Smooth muscle cell (in vitro differentiated cells): ENCODE results near the gene C19orf81. TPM values are rescaled to one million over a fixed set of nuclear protein-coding genes. Genes with fewer than 3 reads are reported as not detected.

Experiments
- DNase-seq: peaks from one replicate; lab custom pipeline; 2025; ENCODE audit not compliant: unreplicated experiment; lab: John Stamatoyannopoulos, UW
- H2AFZ ChIP-seq: fragments of 200-600 bp; sonication (generic); 2 replicates; pipeline ENCODE4 v1.6.0; 2016; ENCODE audit warnings: antibody characterized with exemption, low read depth, mild to moderate bottlenecking
- H3F3A ChIP-seq: fragments of 200-600 bp; sonication (generic); 2 replicates; pipeline ENCODE4 v1.6.0; 2017; ENCODE audit warnings: antibody characterized with exemption, low read depth
- H3K27ac ChIP-seq: fragments of 200-600 bp; sonication (generic); 2 replicates; pipeline ENCODE4 v1.5.1; 2016; ENCODE audit warnings: low read depth, mild to moderate bottlenecking
- H3K27me3 ChIP-seq: fragments of 200-600 bp; sonication (generic); 2 replicates; pipeline ENCODE4 v1.6.1; 2016; ENCODE audit warnings: low read depth, mild to moderate bottlenecking
- H3K36me3 ChIP-seq: fragments of 200-600 bp; sonication (generic); 2 replicates; pipeline ENCODE4 v1.5.1; 2016; ENCODE audit warnings: low read depth
- H3K4me1 ChIP-seq: fragments of 200-600 bp; sonication (generic); 2 replicates; pipeline ENCODE4 v1.5.1; 2016; ENCODE audit warnings: low read depth
- H3K4me2 ChIP-seq: fragments of 200-600 bp; sonication (generic); 2 replicates; pipeline ENCODE4 v1.6.0; 2016; ENCODE audit warnings: mild to moderate bottlenecking
- H3K4me3 ChIP-seq: fragments of 200-600 bp; sonication (generic); 2 replicates; pipeline ENCODE4 v1.5.1; 2016; ENCODE audit warnings: mild to moderate bottlenecking
- H3K79me2 ChIP-seq: fragments of 200-600 bp; sonication (generic); 2 replicates; pipeline ENCODE4 v1.6.0; 2016; ENCODE audit warnings: low read depth, mild to moderate bottlenecking
- H3K9ac ChIP-seq: fragments of 200-600 bp; sonication (generic); 2 replicates; pipeline ENCODE4 v1.6.0; 2016; ENCODE audit warnings: low read depth
- H3K9me3 ChIP-seq: fragments of 200-600 bp; sonication (generic); replicated peaks from 2 replicates; pipeline ENCODE4 v1.5.1; 2016; ENCODE audit warnings: low read depth
- H4K20me1 ChIP-seq: fragments of 200-600 bp; sonication (generic); 2 replicates; pipeline ENCODE4 v1.6.0; 2016; ENCODE audit warnings: low read depth
- CTCF ChIP-seq: fragments of 200-600 bp; sonication (generic); IDR thresholded peaks from 2 replicates; pipeline ENCODE4 v1.5.1; 2017; ENCODE audit warnings: borderline replicate concordance, mild to moderate bottlenecking, antibody characterized with exemption; ENCODE audit not compliant: insufficient read depth, poor library complexity, severe bottlenecking
- WGBS: methylation state at CpG from one replicate; pipeline ENCODE4 v1.1.7; 2016; ENCODE audit warnings: low lambda C conversion rate; 5-methylcytosine and 5-hydroxymethylcytosine counted together
- polyA plus RNA-seq: library from polyadenylated mRNA; unstranded; fragments of >200 nt; fragmentation: Nextera tagmentation; extraction: Ambion mirVana; gene quantifications from 2 replicates; pipeline ENCODE4 v1.2.1, GENCODE V29; 2016
- total RNA-seq: library from RNA; depleted of rRNA; stranded (reverse); fragments of >200 nt; gene quantifications from 2 replicates; pipeline ENCODE4 v1.2.3, GENCODE V29; 2014

Gene C19orf81
- total and polyA plus RNA-seq, 2 experiments from 2014 or later = 1.7 to 13.5 TPM

GRCh38 chr19:50667759-50668231, 18.6 kb downstream of the C19orf81 start:
- Histone ChIP-seq H3K79me2 (no peaks in the 10 kb centered on the region), H3K9me3 (no peaks in the 10 kb centered on the region), H3K36me3 (no peaks in the 10 kb centered on the region), H3K4me3 (no peak overlapping the region), H3K4me2 (peak overlapping the region; percentile 51), H3F3A (no peaks in the 10 kb centered on the region), H4K20me1 (no peaks in the 10 kb centered on the region), H2AFZ (no peak overlapping the region), H3K9ac (no peak overlapping the region), H3K27ac (no peak overlapping the region), H3K4me1 (no peaks in the 10 kb centered on the region), H3K27me3 (peaks cover 60% of the 10 kb centered on the region)
- no CpG with 5 or more reads among the region's 58 CpGs for WGBS
- no peak for TF ChIP-seq CTCF
- DNase-seq = no peak

DNA sequence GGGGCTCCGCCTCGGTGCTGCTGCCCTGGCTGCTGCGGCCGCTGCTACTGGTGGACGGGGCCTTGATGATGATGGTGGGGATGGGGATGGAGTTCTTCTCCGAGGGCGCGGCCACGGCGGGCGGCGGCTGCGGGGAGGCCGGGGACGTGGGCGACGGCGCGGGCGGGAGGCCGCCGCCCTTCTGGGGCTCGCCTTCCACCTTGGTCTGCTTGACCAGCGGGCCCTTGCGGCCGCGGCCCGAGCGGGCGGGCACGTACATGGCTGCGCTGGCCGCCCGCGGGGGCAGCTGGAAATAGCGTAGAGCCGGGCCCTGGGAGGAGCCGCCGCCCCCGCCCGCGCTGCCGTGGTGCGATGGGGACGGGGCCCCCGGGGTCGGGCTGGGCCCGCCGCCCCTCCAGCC, 19.2 kb downstream of the C19orf81 start:
- peaks cover 66% of the 10 kb centered on the region for H3K27me3 ChIP-seq
- no peak for DNase-seq
- no peak overlapping the region for H3K9ac ChIP-seq
- no peak overlapping the region for H3K4me3 ChIP-seq
- H3K4me1 ChIP-seq = no peaks in the 10 kb centered on the region
- no peaks in the 10 kb centered on the region for H3K79me2 ChIP-seq
- WGBS = no CpG with 5 or more reads among the region's 49 CpGs
- no peaks in the 10 kb centered on the region for H4K20me1 ChIP-seq
- no peak overlapping the region for H2AFZ ChIP-seq
- no peak overlapping the region for H3K27ac ChIP-seq
- no peaks in the 10 kb centered on the region for H3F3A ChIP-seq
- no peaks in the 10 kb centered on the region for H3K9me3 ChIP-seq
- no peaks in the 10 kb centered on the region for H3K36me3 ChIP-seq
- peak overlapping the region; percentile 51 for H3K4me2 ChIP-seq
- no peak for TF ChIP-seq CTCF

GRCh38 chr19:50668879-50669278, 19.6 kb downstream of the C19orf81 start:
- no peak for DNase-seq
- Histone ChIP-seq H3K4me1 (no peaks in the 10 kb centered on the region), H3K27ac (no peak overlapping the region), H3K9me3 (no peaks in the 10 kb centered on the region), H3K4me3 (no peak overlapping the region), H3K79me2 (no peaks in the 10 kb centered on the region), H3K36me3 (no peaks in the 10 kb centered on the region), H3K27me3 (peaks cover 71% of the 10 kb centered on the region), H3K4me2 (no peak overlapping the region), H2AFZ (no peak overlapping the region), H3F3A (no peaks in the 10 kb centered on the region), H4K20me1 (no peaks in the 10 kb centered on the region), H3K9ac (no peak overlapping the region)
- no peak for TF ChIP-seq CTCF
- WGBS = 70% methylated on average over 7 of the region's 20 CpGs
